22Rv1 (cell line): ENCODE data around the gene BCAT1.
"Not testable (repeated sequence)": the region's sequence is repeated elsewhere in the genome, so short reads cannot be mapped to it uniquely, and the experiment has no call there.

Source experiments
- ZFX ChIP-seq: fragments of 450-650 bp; IDR thresholded peaks from 2 replicates; pipeline ENCODE4 v1.6.1; 2017; ENCODE audit warnings: antibody characterized with exemption, borderline replicate concordance
- TF ChIP-seq, protein P1 (sequence below): fragments of 450-650 bp; IDR thresholded peaks from 2 replicates; pipeline ENCODE4 v1.5.1; 2017; ENCODE audit warnings: mild to moderate bottlenecking

GRCh38 chr12:24926080-24926479 is 22.8 kb downstream of the BCAT1 start:
- TF ChIP-seq, protein P1, sequence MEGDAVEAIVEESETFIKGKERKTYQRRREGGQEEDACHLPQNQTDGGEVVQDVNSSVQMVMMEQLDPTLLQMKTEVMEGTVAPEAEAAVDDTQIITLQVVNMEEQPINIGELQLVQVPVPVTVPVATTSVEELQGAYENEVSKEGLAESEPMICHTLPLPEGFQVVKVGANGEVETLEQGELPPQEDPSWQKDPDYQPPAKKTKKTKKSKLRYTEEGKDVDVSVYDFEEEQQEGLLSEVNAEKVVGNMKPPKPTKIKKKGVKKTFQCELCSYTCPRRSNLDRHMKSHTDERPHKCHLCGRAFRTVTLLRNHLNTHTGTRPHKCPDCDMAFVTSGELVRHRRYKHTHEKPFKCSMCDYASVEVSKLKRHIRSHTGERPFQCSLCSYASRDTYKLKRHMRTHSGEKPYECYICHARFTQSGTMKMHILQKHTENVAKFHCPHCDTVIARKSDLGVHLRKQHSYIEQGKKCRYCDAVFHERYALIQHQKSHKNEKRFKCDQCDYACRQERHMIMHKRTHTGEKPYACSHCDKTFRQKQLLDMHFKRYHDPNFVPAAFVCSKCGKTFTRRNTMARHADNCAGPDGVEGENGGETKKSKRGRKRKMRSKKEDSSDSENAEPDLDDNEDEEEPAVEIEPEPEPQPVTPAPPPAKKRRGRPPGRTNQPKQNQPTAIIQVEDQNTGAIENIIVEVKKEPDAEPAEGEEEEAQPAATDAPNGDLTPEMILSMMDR = not testable (repeated sequence)
- not testable (repeated sequence) for TF ChIP-seq ZFX
